ENCODE data around the gene SLC7A1.

The SLC7A1 gene

DNA sequence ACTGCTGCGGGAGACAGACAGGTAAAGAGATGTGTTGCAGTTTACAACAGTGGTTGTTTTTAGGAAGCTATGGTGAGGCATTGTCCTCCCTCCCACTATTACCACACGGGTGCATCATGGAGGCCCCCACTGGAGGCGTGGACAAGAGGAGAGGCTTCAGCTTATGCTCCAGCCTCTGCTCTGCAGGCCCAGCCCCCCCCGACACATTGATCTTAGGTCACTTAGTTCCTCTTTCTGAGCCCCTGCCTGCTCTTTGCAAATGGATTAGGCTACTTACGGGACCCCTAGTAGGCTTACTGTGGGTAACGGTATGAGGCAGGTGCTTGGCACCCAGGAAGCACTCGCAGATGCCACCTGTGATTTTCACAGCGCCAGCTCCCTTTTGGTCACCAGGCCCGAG, 123.9 kb downstream of the SLC7A1 start:
- DNase-seq (ENCODE audit: low read depth), result peak; percentile 84
- TF ChIP-seq, protein P1, sequence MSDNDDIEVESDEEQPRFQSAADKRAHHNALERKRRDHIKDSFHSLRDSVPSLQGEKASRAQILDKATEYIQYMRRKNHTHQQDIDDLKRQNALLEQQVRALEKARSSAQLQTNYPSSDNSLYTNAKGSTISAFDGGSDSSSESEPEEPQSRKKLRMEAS (IDR thresholded peaks at IDR 0.05; ENCODE audit: low read depth, low read length), result no peak
- TF ChIP-seq, protein P2, sequence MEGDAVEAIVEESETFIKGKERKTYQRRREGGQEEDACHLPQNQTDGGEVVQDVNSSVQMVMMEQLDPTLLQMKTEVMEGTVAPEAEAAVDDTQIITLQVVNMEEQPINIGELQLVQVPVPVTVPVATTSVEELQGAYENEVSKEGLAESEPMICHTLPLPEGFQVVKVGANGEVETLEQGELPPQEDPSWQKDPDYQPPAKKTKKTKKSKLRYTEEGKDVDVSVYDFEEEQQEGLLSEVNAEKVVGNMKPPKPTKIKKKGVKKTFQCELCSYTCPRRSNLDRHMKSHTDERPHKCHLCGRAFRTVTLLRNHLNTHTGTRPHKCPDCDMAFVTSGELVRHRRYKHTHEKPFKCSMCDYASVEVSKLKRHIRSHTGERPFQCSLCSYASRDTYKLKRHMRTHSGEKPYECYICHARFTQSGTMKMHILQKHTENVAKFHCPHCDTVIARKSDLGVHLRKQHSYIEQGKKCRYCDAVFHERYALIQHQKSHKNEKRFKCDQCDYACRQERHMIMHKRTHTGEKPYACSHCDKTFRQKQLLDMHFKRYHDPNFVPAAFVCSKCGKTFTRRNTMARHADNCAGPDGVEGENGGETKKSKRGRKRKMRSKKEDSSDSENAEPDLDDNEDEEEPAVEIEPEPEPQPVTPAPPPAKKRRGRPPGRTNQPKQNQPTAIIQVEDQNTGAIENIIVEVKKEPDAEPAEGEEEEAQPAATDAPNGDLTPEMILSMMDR (IDR thresholded peaks at IDR 0.05; ENCODE audit: low read depth, low read length), result no peak
- TF ChIP-seq POLR2A (IDR thresholded peaks at IDR 0.05; ENCODE audit: extremely low read depth, insufficient read length) (no peak), MYC (IDR thresholded peaks at IDR 0.05; ENCODE audit: low read depth, low read length) (no peak)
- H3K4me3 ChIP-seq (ENCODE audit: low read depth, low read length), result no peak overlapping the region

DNA sequence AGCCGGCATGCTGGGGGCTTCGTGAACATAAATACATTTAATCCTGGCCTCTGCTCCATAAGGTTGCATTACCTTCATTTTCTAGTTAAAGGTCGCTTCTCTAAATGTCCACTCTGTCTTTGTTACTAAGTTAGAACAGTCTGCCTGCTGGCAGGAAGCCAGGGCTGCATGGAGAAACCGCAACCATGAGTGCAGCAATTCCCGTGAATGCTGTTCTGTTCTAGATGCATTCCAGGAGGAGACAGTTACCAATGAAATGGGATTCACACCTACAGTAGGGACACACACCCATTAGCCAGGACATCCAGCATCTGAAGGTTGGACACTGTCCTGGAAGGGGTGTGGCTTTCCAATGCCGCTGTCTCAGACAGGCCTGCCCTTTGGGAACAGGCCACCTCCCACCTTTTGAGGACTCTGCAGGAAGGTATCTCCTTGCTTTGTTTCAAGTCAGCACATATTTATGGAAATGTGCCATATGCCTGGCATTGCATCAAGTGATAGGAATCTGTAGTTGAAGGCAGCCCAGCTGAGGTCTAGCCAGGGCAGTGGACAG, 129.7 kb downstream of the SLC7A1 start:
- TF ChIP-seq MYC (IDR thresholded peaks at IDR 0.05; ENCODE audit: low read depth, low read length) (no peak), POLR2A (IDR thresholded peaks at IDR 0.05; ENCODE audit: extremely low read depth, insufficient read length) (no peak)
- TF ChIP-seq, protein P1 (IDR thresholded peaks at IDR 0.05; ENCODE audit: low read depth, low read length), result no peak
- TF ChIP-seq, protein P2 (IDR thresholded peaks at IDR 0.05; ENCODE audit: low read depth, low read length), result no peak
- H3K4me3 ChIP-seq (ENCODE audit: low read depth, low read length), result no peak overlapping the region
- DNase-seq (ENCODE audit: low read depth), result no peak

DNA sequence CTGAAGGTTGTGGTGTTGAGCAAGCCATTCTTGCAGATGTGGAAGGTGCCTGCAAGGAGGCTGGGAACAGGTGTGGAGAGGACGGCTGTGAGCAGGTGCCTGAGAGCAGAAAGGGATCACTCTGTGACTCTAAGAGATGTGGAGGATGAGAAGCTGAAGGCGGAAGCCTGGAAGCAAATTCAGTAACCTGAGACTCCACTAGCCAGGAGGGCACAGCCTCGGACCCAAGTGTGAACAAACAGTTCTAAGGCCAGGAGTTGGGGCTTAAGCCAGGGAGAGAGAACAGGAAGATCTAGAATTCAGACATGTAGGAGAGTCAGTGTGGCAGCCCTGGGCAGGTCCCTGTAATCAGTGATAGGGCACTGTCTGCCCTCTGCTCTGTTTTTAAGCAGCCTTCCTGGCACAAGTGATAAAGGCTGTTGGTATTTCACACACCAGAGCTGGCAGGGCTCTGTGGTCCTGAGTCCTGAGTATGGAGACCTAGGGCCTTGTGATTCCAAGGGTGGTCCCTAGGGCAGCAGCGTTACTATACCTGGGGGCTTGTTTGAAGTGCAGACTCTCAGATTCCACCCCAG, 131.3 kb downstream of the SLC7A1 start:
- no peak overlapping the region for H3K4me3 ChIP-seq (ENCODE audit: low read depth, low read length)
- TF ChIP-seq MYC (IDR thresholded peaks at IDR 0.05; ENCODE audit: low read depth, low read length) (no peak), POLR2A (IDR thresholded peaks at IDR 0.05; ENCODE audit: extremely low read depth, insufficient read length) (no peak)
- TF ChIP-seq, protein P2 (IDR thresholded peaks at IDR 0.05; ENCODE audit: low read depth, low read length), result no peak
- TF ChIP-seq, protein P1 (IDR thresholded peaks at IDR 0.05; ENCODE audit: low read depth, low read length), result no peak
- no peak for DNase-seq (ENCODE audit: low read depth)

DNA sequence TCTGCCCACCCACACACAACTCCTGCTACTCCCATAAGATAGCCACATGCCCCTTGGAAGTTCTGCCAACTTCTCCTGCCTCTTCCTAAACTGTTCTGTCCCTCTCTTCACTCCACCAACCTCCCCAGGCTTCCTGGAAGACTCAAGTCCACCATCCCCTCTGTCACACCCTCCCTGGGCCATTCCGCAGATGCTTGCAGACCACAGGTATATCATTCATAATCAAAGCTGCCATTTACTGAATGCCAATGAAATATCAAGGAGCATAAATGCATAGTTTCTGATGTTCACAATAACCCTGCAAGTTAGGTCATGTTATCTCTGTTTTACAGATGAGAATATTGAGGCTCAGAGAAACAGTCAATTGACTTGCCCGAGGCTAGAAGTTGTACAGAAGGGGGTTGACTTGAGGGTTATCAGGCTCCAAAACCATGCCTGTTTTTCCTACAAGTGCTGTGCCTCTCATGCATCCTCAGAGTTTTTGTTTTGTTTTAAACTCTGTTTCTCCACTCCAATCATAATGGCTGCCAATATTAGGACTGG, 135.6 kb downstream of the SLC7A1 start:
- TF ChIP-seq, protein P2 (IDR thresholded peaks at IDR 0.05; ENCODE audit: low read depth, low read length), result no peak
- TF ChIP-seq, protein P1 (IDR thresholded peaks at IDR 0.05; ENCODE audit: low read depth, low read length), result no peak
- TF ChIP-seq POLR2A (IDR thresholded peaks at IDR 0.05; ENCODE audit: extremely low read depth, insufficient read length) (no peak), MYC (IDR thresholded peaks at IDR 0.05; ENCODE audit: low read depth, low read length) (no peak)
- no peak overlapping the region for H3K4me3 ChIP-seq (ENCODE audit: low read depth, low read length)
- no peak for DNase-seq (ENCODE audit: low read depth)

Data from NB4 (cell line).